WTC11 (cell line): ENCODE measurements around the gene C4orf54. TPM values are rescaled to one million over a fixed set of nuclear protein-coding genes. Genes with fewer than 3 reads are reported as not detected.

Experiments
- ATAC-seq: fragments of 200-7000 bp; cut with Tn5 transposase; 2 replicates; pipeline ENCODE4 v1.10.0; 2021; ENCODE audit warnings: mild to moderate bottlenecking, moderate library complexity
- CTCF ChIA-PET: fragments of 300-600 bp; sonication (Branson Sonifier 250); formaldehyde crosslinking; loops from one replicate; lab custom pipeline; 2021; ENCODE audit warnings: antibody characterized with exemption; lab: Charles Lee
- POLR2A ChIA-PET: fragments of 350-600 bp; sonication (Branson Sonifier 250); formaldehyde crosslinking; loops from one replicate; lab custom pipeline; 2021; ENCODE audit warnings: antibody characterized with exemption; lab: Charles Lee
- DNase-seq: peaks from one replicate; pipeline ENCODE4 v3.0.0; 2021; ENCODE audit warnings: low spot score
- H3K27ac Mint-ChIP-seq: 2 replicates; pipeline ENCODE4 v1.8.0; 2021; ENCODE audit warnings: mixed read lengths
- H3K27me3 Mint-ChIP-seq: 2 replicates; pipeline ENCODE4 v1.8.0; 2021; ENCODE audit warnings: low read depth, mild to moderate bottlenecking, moderate library complexity, mixed read lengths
- H3K36me3 Mint-ChIP-seq: 2 replicates; pipeline ENCODE4 v1.8.0; 2021; ENCODE audit warnings: mixed read lengths
- H3K4me1 Mint-ChIP-seq: 2 replicates; pipeline ENCODE4 v1.8.0; 2022; ENCODE audit warnings: mixed read lengths
- H3K4me3 Mint-ChIP-seq: 2 replicates; pipeline ENCODE4 v1.8.0; 2021; ENCODE audit warnings: mild to moderate bottlenecking, moderate library complexity, mixed read lengths
- H3K9me3 Mint-ChIP-seq: 2 replicates; pipeline ENCODE4 v1.8.0; 2021; ENCODE audit warnings: mixed read lengths
- ATF1 ChIP-seq: sonication (generic); formaldehyde crosslinking; IDR thresholded peaks from 2 replicates; pipeline ENCODE4 v1.8.1; 2023; ENCODE audit warnings: mild to moderate bottlenecking, moderate library complexity, missing genetic modification reagents
- CBFB ChIP-seq: sonication (generic); formaldehyde crosslinking; IDR thresholded peaks from 2 replicates; pipeline ENCODE4 v1.8.1; 2022; ENCODE audit warnings: mild to moderate bottlenecking, low read depth, missing genetic modification reagents
- CREB1 ChIP-seq: sonication (generic); formaldehyde crosslinking; IDR thresholded peaks from 2 replicates; pipeline ENCODE4 v1.8.0; 2023; ENCODE audit warnings: mild to moderate bottlenecking, missing genetic modification reagents
- ESRRA ChIP-seq: sonication (generic); formaldehyde crosslinking; IDR thresholded peaks from 2 replicates; pipeline ENCODE4 v1.8.1; 2022; ENCODE audit warnings: mild to moderate bottlenecking, missing genetic modification reagents, borderline replicate concordance
- FOXP1 ChIP-seq: sonication (generic); formaldehyde crosslinking; IDR thresholded peaks from 2 replicates; pipeline ENCODE4 v1.8.0; 2022; ENCODE audit warnings: missing genetic modification reagents, mild to moderate bottlenecking, moderate library complexity, borderline replicate concordance
- GTF2I ChIP-seq: fragments of 250-450 bp; sonication (Bioruptor Pico); conservative IDR thresholded peaks from 2 replicates; pipeline ENCODE4 v1.4.0; 2021; ENCODE audit warnings: mild to moderate bottlenecking
- MYBL2 ChIP-seq: sonication (generic); formaldehyde crosslinking; IDR thresholded peaks from 2 replicates; pipeline ENCODE4 v1.8.1; 2023; ENCODE audit warnings: mild to moderate bottlenecking, moderate library complexity, missing genetic modification reagents
- NFE2L1 ChIP-seq: sonication (generic); formaldehyde crosslinking; IDR thresholded peaks from 2 replicates; pipeline ENCODE4 v1.8.1; 2023; ENCODE audit warnings: missing genetic modification reagents
- RELA ChIP-seq: sonication (generic); formaldehyde crosslinking; IDR thresholded peaks from 2 replicates; pipeline ENCODE4 v1.8.1; 2022; ENCODE audit warnings: missing genetic modification reagents, mild to moderate bottlenecking, borderline replicate concordance
- RORB ChIP-seq: fragments of 250-450 bp; sonication (Bioruptor Pico); IDR thresholded peaks from 2 replicates; pipeline ENCODE4 v1.9.0; 2021; ENCODE audit warnings: mild to moderate bottlenecking
- ZNF121 ChIP-seq: sonication (generic); formaldehyde crosslinking; IDR thresholded peaks from 2 replicates; pipeline ENCODE4 v1.8.0; 2023; ENCODE audit warnings: missing genetic modification reagents
- total RNA-seq: library from RNA; stranded (reverse); gene quantifications from 3 replicates; pipeline ENCODE4 v1.2.3, GENCODE V29; 2021
- TF ChIP-seq, protein P1 (sequence below): fragments of 250-450 bp; sonication (Bioruptor Pico); IDR thresholded peaks from 2 replicates; pipeline ENCODE4 v1.9.0; 2021; ENCODE audit warnings: mild to moderate bottlenecking, borderline replicate concordance
- TF ChIP-seq, protein P2 (sequence below): fragments of 250-450 bp; sonication (Bioruptor Pico); conservative IDR thresholded peaks from 2 replicates; pipeline ENCODE4 v1.9.0; 2021; ENCODE audit warnings: mild to moderate bottlenecking
- TF ChIP-seq, protein P3 (sequence below): sonication (generic); formaldehyde crosslinking; IDR thresholded peaks from 2 replicates; pipeline ENCODE4 v1.8.0; 2023; ENCODE audit warnings: missing genetic modification reagents
- TF ChIP-seq, protein P4 (sequence below): sonication (generic); formaldehyde crosslinking; IDR thresholded peaks from 2 replicates; pipeline ENCODE4 v1.8.0; 2022; ENCODE audit warnings: mild to moderate bottlenecking, missing genetic modification reagents
- TF ChIP-seq, protein P5 (sequence below): sonication (generic); formaldehyde crosslinking; IDR thresholded peaks from 2 replicates; pipeline ENCODE4 v1.8.1; 2022; ENCODE audit warnings: low read depth, missing genetic modification reagents, borderline replicate concordance
- TF ChIP-seq, protein P6 (sequence below): fragments of 250-450 bp; sonication (Bioruptor Pico); IDR thresholded peaks from 2 replicates; pipeline ENCODE4 v1.8.0; 2021; ENCODE audit warnings: mild to moderate bottlenecking
- TF ChIP-seq, protein P7 (sequence below): sonication (generic); formaldehyde crosslinking; conservative IDR thresholded peaks from 2 replicates; pipeline ENCODE4 v1.8.1; 2022; ENCODE audit warnings: mild to moderate bottlenecking, missing genetic modification reagents
- TF ChIP-seq, protein P8 (sequence below): sonication (generic); formaldehyde crosslinking; IDR thresholded peaks from 2 replicates; pipeline ENCODE4 v1.8.0; 2022; ENCODE audit warnings: mild to moderate bottlenecking, missing genetic modification reagents

The C4orf54 gene
- total RNA-seq, 1 experiment from 2014 or later, result not detected

DNA sequence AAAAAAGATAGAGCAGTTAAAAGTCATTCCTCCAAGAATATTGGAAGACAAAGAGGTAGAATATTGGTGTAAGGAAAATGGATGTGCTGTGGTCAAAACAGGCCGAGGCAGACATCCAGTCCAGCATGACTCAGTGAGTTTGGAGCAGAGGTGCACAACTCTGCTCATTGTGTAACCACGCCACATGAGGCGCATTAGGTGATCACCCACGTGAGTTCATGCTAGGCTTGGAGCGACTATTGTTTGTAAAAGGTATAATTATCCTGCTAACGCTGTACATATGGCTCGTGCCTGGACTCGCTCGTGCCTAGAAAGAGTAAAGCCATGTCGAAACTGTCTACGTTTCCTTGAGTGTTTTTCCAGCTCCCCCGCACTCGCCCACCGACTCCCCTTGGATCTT is 23.9 kb downstream of the C4orf54 start:
- no peak for DNase-seq
- peaks cover 21% of the 10 kb centered on the region for H3K4me1 Mint-ChIP-seq
- H3K27ac Mint-ChIP-seq, result no peak overlapping the region
- H3K27me3 Mint-ChIP-seq, result no peaks in the 10 kb centered on the region
- CTCF ChIA-PET, result no interaction called here
- TF ChIP-seq, protein P1, sequence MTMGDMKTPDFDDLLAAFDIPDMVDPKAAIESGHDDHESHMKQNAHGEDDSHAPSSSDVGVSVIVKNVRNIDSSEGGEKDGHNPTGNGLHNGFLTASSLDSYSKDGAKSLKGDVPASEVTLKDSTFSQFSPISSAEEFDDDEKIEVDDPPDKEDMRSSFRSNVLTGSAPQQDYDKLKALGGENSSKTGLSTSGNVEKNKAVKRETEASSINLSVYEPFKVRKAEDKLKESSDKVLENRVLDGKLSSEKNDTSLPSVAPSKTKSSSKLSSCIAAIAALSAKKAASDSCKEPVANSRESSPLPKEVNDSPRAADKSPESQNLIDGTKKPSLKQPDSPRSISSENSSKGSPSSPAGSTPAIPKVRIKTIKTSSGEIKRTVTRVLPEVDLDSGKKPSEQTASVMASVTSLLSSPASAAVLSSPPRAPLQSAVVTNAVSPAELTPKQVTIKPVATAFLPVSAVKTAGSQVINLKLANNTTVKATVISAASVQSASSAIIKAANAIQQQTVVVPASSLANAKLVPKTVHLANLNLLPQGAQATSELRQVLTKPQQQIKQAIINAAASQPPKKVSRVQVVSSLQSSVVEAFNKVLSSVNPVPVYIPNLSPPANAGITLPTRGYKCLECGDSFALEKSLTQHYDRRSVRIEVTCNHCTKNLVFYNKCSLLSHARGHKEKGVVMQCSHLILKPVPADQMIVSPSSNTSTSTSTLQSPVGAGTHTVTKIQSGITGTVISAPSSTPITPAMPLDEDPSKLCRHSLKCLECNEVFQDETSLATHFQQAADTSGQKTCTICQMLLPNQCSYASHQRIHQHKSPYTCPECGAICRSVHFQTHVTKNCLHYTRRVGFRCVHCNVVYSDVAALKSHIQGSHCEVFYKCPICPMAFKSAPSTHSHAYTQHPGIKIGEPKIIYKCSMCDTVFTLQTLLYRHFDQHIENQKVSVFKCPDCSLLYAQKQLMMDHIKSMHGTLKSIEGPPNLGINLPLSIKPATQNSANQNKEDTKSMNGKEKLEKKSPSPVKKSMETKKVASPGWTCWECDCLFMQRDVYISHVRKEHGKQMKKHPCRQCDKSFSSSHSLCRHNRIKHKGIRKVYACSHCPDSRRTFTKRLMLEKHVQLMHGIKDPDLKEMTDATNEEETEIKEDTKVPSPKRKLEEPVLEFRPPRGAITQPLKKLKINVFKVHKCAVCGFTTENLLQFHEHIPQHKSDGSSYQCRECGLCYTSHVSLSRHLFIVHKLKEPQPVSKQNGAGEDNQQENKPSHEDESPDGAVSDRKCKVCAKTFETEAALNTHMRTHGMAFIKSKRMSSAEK (CRISPR knock-in tag), result no peak
- TF ChIP-seq, protein P2, sequence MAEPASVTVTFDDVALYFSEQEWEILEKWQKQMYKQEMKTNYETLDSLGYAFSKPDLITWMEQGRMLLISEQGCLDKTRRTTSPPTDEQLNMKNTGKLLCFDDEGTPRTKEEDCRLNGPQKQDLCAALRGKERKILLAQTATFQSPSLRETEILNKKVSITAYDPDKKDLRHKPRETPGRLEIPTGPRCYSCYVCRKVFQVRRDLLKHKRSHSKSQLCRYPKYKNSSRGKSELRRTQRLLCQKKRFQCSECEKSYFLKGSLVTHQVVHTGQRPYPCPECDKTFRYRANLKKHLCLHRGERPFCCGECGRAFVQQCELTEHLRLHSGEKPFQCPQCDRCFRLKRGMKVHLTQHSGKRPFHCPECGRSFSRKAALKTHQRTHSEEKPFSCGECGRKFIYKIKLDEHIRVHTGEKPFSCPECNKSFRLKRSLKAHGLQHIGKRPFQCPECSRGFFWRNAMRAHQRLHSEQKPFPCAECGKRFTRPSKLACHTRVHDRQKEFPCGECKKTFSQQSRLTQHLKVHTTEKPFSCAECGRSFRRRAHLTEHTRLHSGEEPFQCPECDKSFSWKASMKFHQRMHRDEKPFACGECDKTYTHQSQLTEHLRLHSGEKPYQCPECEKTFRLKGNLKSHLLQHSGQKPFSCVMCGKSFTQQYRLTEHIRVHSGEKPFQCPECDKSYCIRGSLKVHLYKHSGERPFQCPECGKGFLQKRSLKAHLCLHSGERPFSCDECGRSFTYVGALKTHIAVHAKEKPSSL (CRISPR knock-in tag), result no peak
- TF ChIP-seq RORB (CRISPR knock-in tag), result no peak
- TF ChIP-seq, protein P3, sequence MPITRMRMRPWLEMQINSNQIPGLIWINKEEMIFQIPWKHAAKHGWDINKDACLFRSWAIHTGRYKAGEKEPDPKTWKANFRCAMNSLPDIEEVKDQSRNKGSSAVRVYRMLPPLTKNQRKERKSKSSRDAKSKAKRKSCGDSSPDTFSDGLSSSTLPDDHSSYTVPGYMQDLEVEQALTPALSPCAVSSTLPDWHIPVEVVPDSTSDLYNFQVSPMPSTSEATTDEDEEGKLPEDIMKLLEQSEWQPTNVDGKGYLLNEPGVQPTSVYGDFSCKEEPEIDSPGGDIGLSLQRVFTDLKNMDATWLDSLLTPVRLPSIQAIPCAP (CRISPR knock-in tag), result no peak
- TF ChIP-seq ATF1 (CRISPR knock-in tag), result no peak
- TF ChIP-seq, protein P4, sequence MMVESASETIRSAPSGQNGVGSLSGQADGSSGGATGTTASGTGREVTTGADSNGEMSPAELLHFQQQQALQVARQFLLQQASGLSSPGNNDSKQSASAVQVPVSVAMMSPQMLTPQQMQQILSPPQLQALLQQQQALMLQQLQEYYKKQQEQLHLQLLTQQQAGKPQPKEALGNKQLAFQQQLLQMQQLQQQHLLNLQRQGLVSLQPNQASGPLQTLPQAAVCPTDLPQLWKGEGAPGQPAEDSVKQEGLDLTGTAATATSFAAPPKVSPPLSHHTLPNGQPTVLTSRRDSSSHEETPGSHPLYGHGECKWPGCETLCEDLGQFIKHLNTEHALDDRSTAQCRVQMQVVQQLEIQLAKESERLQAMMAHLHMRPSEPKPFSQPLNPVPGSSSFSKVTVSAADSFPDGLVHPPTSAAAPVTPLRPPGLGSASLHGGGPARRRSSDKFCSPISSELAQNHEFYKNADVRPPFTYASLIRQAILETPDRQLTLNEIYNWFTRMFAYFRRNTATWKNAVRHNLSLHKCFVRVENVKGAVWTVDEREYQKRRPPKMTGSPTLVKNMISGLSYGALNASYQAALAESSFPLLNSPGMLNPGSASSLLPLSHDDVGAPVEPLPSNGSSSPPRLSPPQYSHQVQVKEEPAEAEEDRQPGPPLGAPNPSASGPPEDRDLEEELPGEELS (CRISPR knock-in tag), result no peak
- TF ChIP-seq GTF2I (CRISPR knock-in tag), result no peak
- no peak for TF ChIP-seq CREB1 (CRISPR knock-in tag)
- no peak for TF ChIP-seq ESRRA
- TF ChIP-seq, protein P5, sequence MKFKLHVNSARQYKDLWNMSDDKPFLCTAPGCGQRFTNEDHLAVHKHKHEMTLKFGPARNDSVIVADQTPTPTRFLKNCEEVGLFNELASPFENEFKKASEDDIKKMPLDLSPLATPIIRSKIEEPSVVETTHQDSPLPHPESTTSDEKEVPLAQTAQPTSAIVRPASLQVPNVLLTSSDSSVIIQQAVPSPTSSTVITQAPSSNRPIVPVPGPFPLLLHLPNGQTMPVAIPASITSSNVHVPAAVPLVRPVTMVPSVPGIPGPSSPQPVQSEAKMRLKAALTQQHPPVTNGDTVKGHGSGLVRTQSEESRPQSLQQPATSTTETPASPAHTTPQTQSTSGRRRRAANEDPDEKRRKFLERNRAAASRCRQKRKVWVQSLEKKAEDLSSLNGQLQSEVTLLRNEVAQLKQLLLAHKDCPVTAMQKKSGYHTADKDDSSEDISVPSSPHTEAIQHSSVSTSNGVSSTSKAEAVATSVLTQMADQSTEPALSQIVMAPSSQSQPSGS (CRISPR knock-in tag), result no peak
- TF ChIP-seq CBFB (CRISPR knock-in tag), result no peak
- TF ChIP-seq, protein P6, sequence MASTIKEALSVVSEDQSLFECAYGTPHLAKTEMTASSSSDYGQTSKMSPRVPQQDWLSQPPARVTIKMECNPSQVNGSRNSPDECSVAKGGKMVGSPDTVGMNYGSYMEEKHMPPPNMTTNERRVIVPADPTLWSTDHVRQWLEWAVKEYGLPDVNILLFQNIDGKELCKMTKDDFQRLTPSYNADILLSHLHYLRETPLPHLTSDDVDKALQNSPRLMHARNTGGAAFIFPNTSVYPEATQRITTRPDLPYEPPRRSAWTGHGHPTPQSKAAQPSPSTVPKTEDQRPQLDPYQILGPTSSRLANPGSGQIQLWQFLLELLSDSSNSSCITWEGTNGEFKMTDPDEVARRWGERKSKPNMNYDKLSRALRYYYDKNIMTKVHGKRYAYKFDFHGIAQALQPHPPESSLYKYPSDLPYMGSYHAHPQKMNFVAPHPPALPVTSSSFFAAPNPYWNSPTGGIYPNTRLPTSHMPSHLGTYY, result no peak
- TF ChIP-seq, protein P7, sequence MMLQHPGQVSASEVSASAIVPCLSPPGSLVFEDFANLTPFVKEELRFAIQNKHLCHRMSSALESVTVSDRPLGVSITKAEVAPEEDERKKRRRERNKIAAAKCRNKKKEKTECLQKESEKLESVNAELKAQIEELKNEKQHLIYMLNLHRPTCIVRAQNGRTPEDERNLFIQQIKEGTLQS (CRISPR knock-in tag), result no peak
- TF ChIP-seq MYBL2 (CRISPR knock-in tag), result no peak
- no peak for TF ChIP-seq FOXP1
- TF ChIP-seq ZNF121 (CRISPR knock-in tag), result no peak
- TF ChIP-seq, protein P8, sequence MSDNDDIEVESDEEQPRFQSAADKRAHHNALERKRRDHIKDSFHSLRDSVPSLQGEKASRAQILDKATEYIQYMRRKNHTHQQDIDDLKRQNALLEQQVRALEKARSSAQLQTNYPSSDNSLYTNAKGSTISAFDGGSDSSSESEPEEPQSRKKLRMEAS (CRISPR knock-in tag), result no peak
- no peak for TF ChIP-seq NFE2L1 (CRISPR knock-in tag)
- TF ChIP-seq RELA (CRISPR knock-in tag), result no peak
- POLR2A ChIA-PET, result no interaction called here
- no peak for ATAC-seq
- peaks cover 6% of the 10 kb centered on the region; the same call in 1 of the 2 replicates for H3K9me3 Mint-ChIP-seq
- no peak overlapping the region for H3K4me3 Mint-ChIP-seq
- H3K36me3 Mint-ChIP-seq, result no peaks in the 10 kb centered on the region
